ENCODE data around the gene PARP12. TPM values are rescaled to one million over a fixed set of nuclear protein-coding genes. Genes with fewer than 3 reads are reported as not detected.

The PARP12 gene
- total and polyA plus RNA-seq, 2 of the 8 experiments (the other 6 are each of a cell fraction or from before 2014, with no cell fraction given) = 9.0 to 21.5 TPM

DNA sequence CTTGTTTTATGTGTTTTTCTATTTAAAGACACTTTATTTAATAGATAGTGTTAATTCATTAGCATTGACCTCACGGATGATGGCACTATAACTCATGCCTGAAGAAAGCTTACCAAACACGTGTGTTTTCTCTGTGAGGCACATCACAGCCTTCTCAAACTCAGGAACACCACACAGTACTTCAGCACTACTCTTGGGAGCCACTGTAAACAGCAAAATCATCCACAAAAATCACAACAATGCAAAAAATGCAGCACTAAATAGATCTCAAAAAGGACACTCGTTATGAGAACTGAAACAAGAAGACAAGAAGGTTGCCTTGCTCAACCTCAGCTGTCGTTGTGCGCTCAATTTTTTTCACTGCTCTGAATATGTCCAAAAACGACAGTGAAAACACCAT lies 12.0 kb upstream of the PARP12 start:
- H3K36me3 ChIP-seq (ENCODE audit: control insufficient read depth in 2 of 4, insufficient read depth in 4 of 4, low read length in 3 of 4) = no peaks in the 10 kb centered on the region
- ChIA-PET POLR2A (ENCODE audit: partially characterized antibody) (no interaction called here), CTCF (ENCODE audit: partially characterized antibody) (interaction anchor here (0.6 to 1.0 kb wide), 3 partner anchors 56 to 242 kb away, joined by 3 to 5 read pairs (median 3); no protein-coding TSS in a partner anchor)
- H3K9ac ChIP-seq (replicated peaks in 1 of 4; ENCODE audit: extremely low read depth in 1 of 4, low read depth in 3 of 4, low read length in 3 of 4) = no peak overlapping the region
- H3K4me2 ChIP-seq (ENCODE audit: insufficient read depth in 1 of 2, low read depth in 2 of 2, low read length in 2 of 2) = no peak overlapping the region
- H2BK12ac ChIP-seq (ENCODE audit: low read depth, low read length) = no peak overlapping the region
- no peaks in the 10 kb centered on the region for H4K20me1 ChIP-seq (replicated peaks in 1 of 2; ENCODE audit: control insufficient read depth in 1 of 2, insufficient read depth in 2 of 2, low read length in 2 of 2)
- H3K56ac ChIP-seq (replicated peaks; ENCODE audit: insufficient read length, low read depth, low read length) = no peak overlapping the region
- no peak overlapping the region for H4K91ac ChIP-seq (replicated peaks; ENCODE audit: insufficient read length, low read length)
- no peak overlapping the region for H4K8ac ChIP-seq (ENCODE audit: extremely low read depth, insufficient read depth, low read length)
- H3K27me3 ChIP-seq (replicated peaks in 1 of 4; ENCODE audit: control insufficient read depth in 3 of 4, extremely low read depth in 1 of 4, insufficient read depth in 3 of 4, low read length in 3 of 4) = no peaks in the 10 kb centered on the region
- H3K79me2 ChIP-seq (ENCODE audit: control insufficient read depth in 1 of 2, insufficient read depth in 2 of 2, low read length in 2 of 2) = no peaks in the 10 kb centered on the region
- no peak for FAIRE-seq
- no peaks in the 10 kb centered on the region for H3K79me1 ChIP-seq (ENCODE audit: low read depth, low read length)
- DNase-seq (ENCODE audit: low read depth in 1 of 2, low spot score in 2 of 2) = no peak
- no peak overlapping the region for H2BK20ac ChIP-seq (ENCODE audit: low read length)
- no peaks in the 10 kb centered on the region for H3K9me3 ChIP-seq (ENCODE audit: insufficient read depth in 2 of 2, low read depth in 1 of 2, low read length in 1 of 2)
- no peak for TF ChIP-seq YY1 (IDR thresholded peaks at IDR 0.05; ENCODE audit: low read depth, low read length)
- no peak for TF ChIP-seq PHF8 (conservative IDR thresholded peaks at IDR 0.05; ENCODE audit: low read depth, low read length)
- no peak overlapping the region for H3K14ac ChIP-seq (ENCODE audit: insufficient read length)
- no peak overlapping the region for H4K5ac ChIP-seq (ENCODE audit: insufficient read length, low read depth, low read length)
- H3K23me2 ChIP-seq (ENCODE audit: low read depth, low read length) = no peaks in the 10 kb centered on the region
- no peak overlapping the region for H3K27ac ChIP-seq (ENCODE audit: low read depth, low read length)
- H3K4me3 ChIP-seq (ENCODE audit: extremely low read depth in 1 of 4, insufficient read depth in 2 of 4, low read depth in 3 of 4, low read length in 4 of 4) = no peak overlapping the region
- WGBS, 2 experiments (ENCODE audit: extremely low coverage in 1 of 2, insufficient coverage in 1 of 2, insufficient read length in 1 of 2, insufficient replicate concordance in 2 of 2, low coverage in 1 of 2, low lambda C conversion rate in 2 of 2, missing lambda C conversion rate in 1 of 2) = 94% methylated on average over 6 of the region's 6 CpGs; no CpG with 5 or more reads in 1 of the 2 experiments
- no peak overlapping the region for H3K18ac ChIP-seq (ENCODE audit: extremely low read depth, low read length)
- H3K4me1 ChIP-seq (replicated peaks in 1 of 4; ENCODE audit: control insufficient read depth in 3 of 4, insufficient read depth in 4 of 4, low read length in 3 of 4) = no peaks in the 10 kb centered on the region
- H3K23ac ChIP-seq (ENCODE audit: insufficient read length) = no peak overlapping the region
- H3K4ac ChIP-seq (replicated peaks; ENCODE audit: insufficient read length, low read depth, low read length) = no peak overlapping the region
- no peak overlapping the region for H2BK5ac ChIP-seq (ENCODE audit: low read depth, low read length)
- H2BK120ac ChIP-seq (replicated peaks; ENCODE audit: low read depth, low read length) = no peak overlapping the region
- no peak overlapping the region for H2AK5ac ChIP-seq (ENCODE audit: low read depth, low read length)
- H2BK15ac ChIP-seq (ENCODE audit: low read length) = no peak overlapping the region
- no peak overlapping the region for H2AFZ ChIP-seq (ENCODE audit: low read length)

Data from H1 (cell line).